AG09319 (cell line): ENCODE measurements around the gene TMEM121.

Experiments
- DNase-seq: peaks from one replicate; pipeline ENCODE4 v3.0.0-alpha.2; 2010; ENCODE audit warnings: low read depth; ENCODE audit errors: extremely low read depth
- TF ChIP-seq, protein P1 (sequence below): IDR thresholded peaks from 2 replicates; pipeline ENCODE4 v1.5.1; 2011; ENCODE audit warnings: low read depth, mild to moderate bottlenecking, inconsistent platforms, low read length, moderate library complexity

Gene TMEM121

DNA sequence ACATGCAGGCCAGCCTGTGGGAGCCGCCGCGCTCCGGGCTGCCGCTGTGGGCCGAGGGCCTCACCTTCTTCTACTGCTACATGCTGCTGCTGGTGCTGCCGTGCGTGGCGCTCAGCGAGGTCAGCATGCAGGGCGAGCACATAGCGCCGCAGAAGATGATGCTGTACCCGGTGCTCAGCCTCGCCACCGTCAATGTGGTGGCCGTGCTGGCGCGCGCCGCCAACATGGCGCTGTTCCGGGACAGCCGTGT is 2.9 kb downstream of the TMEM121 start:
- DNase-seq = no peak
- TF ChIP-seq, protein P1, sequence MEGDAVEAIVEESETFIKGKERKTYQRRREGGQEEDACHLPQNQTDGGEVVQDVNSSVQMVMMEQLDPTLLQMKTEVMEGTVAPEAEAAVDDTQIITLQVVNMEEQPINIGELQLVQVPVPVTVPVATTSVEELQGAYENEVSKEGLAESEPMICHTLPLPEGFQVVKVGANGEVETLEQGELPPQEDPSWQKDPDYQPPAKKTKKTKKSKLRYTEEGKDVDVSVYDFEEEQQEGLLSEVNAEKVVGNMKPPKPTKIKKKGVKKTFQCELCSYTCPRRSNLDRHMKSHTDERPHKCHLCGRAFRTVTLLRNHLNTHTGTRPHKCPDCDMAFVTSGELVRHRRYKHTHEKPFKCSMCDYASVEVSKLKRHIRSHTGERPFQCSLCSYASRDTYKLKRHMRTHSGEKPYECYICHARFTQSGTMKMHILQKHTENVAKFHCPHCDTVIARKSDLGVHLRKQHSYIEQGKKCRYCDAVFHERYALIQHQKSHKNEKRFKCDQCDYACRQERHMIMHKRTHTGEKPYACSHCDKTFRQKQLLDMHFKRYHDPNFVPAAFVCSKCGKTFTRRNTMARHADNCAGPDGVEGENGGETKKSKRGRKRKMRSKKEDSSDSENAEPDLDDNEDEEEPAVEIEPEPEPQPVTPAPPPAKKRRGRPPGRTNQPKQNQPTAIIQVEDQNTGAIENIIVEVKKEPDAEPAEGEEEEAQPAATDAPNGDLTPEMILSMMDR = no peak

- TF ChIP-seq, protein P1 = no peak
- no peak for DNase-seq
Observed at GRCh38 chr14:105529569-105530284, 3.3 kb downstream of the TMEM121 start.

GRCh38 chr14:105530285-105531087 is 4.1 kb downstream of the TMEM121 start:
- TF ChIP-seq, protein P1 = no peak
- no peak for DNase-seq

- DNase-seq = no peak
- TF ChIP-seq, protein P1 = no peak
Observed at GRCh38 chr14:105531088-105531893, 4.9 kb downstream of the TMEM121 start.

DNA sequence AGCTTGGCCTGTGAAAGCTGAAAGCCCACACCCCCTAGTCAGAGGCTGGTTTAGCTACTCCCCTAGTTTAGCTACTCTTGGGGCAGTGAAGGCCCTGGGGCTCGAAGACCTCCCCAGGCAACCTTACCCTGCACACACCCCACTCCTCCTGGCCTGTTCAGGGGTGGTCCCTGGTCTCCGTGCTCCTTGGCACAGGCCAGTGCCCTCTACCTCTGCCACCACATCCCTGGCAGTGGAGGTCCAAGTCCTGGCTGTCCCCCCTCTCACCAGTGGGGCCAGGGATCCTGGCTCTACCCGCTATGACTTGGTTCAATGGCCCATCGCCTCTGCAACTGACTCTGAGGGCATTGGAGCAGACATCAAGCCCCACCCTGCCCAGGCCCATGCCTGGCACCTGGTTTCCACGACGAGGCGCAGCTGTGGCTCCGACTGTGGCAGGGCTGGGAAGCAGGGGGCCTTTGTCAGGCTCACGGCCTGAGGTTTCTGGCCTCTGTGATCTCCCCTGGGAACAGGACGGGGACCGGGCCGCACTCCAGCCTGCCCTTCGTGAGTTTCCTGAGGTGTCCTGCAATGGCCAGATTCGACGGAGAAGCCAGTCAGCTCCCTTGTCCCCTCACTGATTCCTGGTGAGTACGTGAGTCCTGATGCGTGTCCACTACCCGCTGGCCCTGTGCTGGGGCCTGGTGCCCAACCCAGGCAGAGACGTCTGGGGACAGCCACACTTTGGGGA is 5.7 kb downstream of the TMEM121 start:
- TF ChIP-seq, protein P1 = no peak
- no peak for DNase-seq

DNA sequence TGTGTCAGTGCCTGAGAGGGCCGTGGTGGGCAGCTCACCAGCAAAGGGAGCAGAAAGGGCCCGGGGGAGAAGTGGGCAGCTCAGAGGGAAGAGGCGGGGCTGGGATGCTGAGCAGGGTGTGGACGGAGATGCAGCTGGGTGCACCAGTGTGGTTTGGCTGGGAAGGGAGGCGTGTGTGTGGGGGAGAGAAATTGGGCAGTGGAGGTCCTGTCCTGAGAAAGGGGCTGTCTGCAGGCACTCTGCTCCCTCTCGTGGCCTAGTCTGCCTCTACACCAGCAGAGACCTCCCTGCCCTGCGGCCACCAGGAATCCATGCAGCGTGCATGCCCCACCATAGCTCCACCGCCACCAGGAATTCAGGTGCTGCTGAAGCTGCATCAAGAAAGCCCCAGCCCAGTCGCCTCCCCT is 6.4 kb downstream of the TMEM121 start:
- TF ChIP-seq, protein P1 = peak; percentile 40
- no peak for DNase-seq
